Measurements from ENCODE around the gene IFI16. TPM values are rescaled to one million over a fixed set of nuclear protein-coding genes. Genes with fewer than 3 reads are reported as not detected.

The IFI16 gene
- total RNA-seq, 1 donor from 2014 or later: 5.4 TPM

- H3K4me1 Mint-ChIP-seq: no peaks in the 10 kb centered on the region
- H3K27me3 ChIP-seq: no peaks in the 10 kb centered on the region
- no peak overlapping the region for H3K4me3 ChIP-seq
- H3K4me2 ChIP-seq: no peak overlapping the region
- H3K4me1 ChIP-seq: no peaks in the 10 kb centered on the region
- H3K9ac ChIP-seq: no peak overlapping the region
- H2AFZ ChIP-seq (replicated peaks): no peak overlapping the region
- peak; percentile 43 for DNase-seq (ENCODE audit: low spot score)
- no peaks in the 10 kb centered on the region for H3K79me2 ChIP-seq (ENCODE audit: low read depth)
- H3K27me3 Mint-ChIP-seq (ENCODE audit: insufficient read depth, low read depth): no peaks in the 10 kb centered on the region
- H3K27ac Mint-ChIP-seq: no peak overlapping the region
- H3K36me3 Mint-ChIP-seq: no peaks in the 10 kb centered on the region
- no peak overlapping the region for H3K27ac ChIP-seq
- H3K4me3 Mint-ChIP-seq: no peak overlapping the region
- H3F3A ChIP-seq (ENCODE audit: low read depth): no peaks in the 10 kb centered on the region
- H4K20me1 ChIP-seq (ENCODE audit: low read depth): no peaks in the 10 kb centered on the region
- H3K9me3 ChIP-seq (ENCODE audit: low read depth): no peaks in the 10 kb centered on the region
- TF ChIP-seq EZH2phosphoT487 (IDR thresholded peaks at IDR 0.05): no peak
- peak; percentile 82 for TF ChIP-seq CTCF (IDR thresholded peaks at IDR 0.05)
- H3K9me3 Mint-ChIP-seq: no peaks in the 10 kb centered on the region
- no peaks in the 10 kb centered on the region for H3K36me3 ChIP-seq
These were observed 79.6 kb downstream of the IFI16 start for GRCh38 chr1:159089184-159089791.

- TF ChIP-seq EZH2 (IDR thresholded peaks at IDR 0.05) (no peak), CTCF (IDR thresholded peaks at IDR 0.05) (no peak), EZH2phosphoT487 (IDR thresholded peaks at IDR 0.05) (no peak)
- H3K9ac ChIP-seq: no peak overlapping the region
- H3K9me3 ChIP-seq (ENCODE audit: low read depth): no peaks in the 10 kb centered on the region
- H3F3A ChIP-seq (ENCODE audit: low read depth): no peaks in the 10 kb centered on the region
- H2AFZ ChIP-seq (replicated peaks): no peak overlapping the region
- H3K27ac ChIP-seq: no peak overlapping the region
- Mint-ChIP-seq H3K4me1 (no peaks in the 10 kb centered on the region), H3K36me3 (no peaks in the 10 kb centered on the region), H3K9me3 (no peaks in the 10 kb centered on the region), H3K27me3 (ENCODE audit: insufficient read depth, low read depth) (no peaks in the 10 kb centered on the region), H3K4me3 (no peak overlapping the region), H3K27ac (no peak overlapping the region)
- no peak overlapping the region for H3K4me3 ChIP-seq
- H3K79me2 ChIP-seq (ENCODE audit: low read depth): no peaks in the 10 kb centered on the region
- no peak overlapping the region for H3K4me2 ChIP-seq
- no peak for DNase-seq (ENCODE audit: low spot score)
- no peaks in the 10 kb centered on the region for H4K20me1 ChIP-seq (ENCODE audit: low read depth)
- H3K36me3 ChIP-seq: no peaks in the 10 kb centered on the region
- H3K4me1 ChIP-seq: no peaks in the 10 kb centered on the region
- no peaks in the 10 kb centered on the region for H3K27me3 ChIP-seq
These were observed 80.8 kb downstream of the IFI16 start for GRCh38 chr1:159090286-159091179.

GRCh38 chr1:159091180-159091560 lies 81.5 kb downstream of the IFI16 start:
- Histone ChIP-seq H4K20me1 (ENCODE audit: low read depth) (no peaks in the 10 kb centered on the region), H3K9ac (no peak overlapping the region), H2AFZ (replicated peaks) (no peak overlapping the region), H3K27ac (no peak overlapping the region), H3K4me2 (no peak overlapping the region), H3K79me2 (ENCODE audit: low read depth) (no peaks in the 10 kb centered on the region), H3K36me3 (no peaks in the 10 kb centered on the region), H3K4me3 (no peak overlapping the region), H3F3A (ENCODE audit: low read depth) (no peaks in the 10 kb centered on the region), H3K4me1 (peaks cover 6% of the 10 kb centered on the region), H3K9me3 (ENCODE audit: low read depth) (no peaks in the 10 kb centered on the region), H3K27me3 (no peaks in the 10 kb centered on the region)
- no peaks in the 10 kb centered on the region for H3K27me3 Mint-ChIP-seq (ENCODE audit: insufficient read depth, low read depth)
- no peak overlapping the region for H3K4me3 Mint-ChIP-seq
- H3K27ac Mint-ChIP-seq: no peak overlapping the region
- no peaks in the 10 kb centered on the region for H3K9me3 Mint-ChIP-seq
- H3K36me3 Mint-ChIP-seq: no peaks in the 10 kb centered on the region
- no peaks in the 10 kb centered on the region for H3K4me1 Mint-ChIP-seq
- TF ChIP-seq EZH2 (IDR thresholded peaks at IDR 0.05) (no peak), CTCF (IDR thresholded peaks at IDR 0.05) (no peak), EZH2phosphoT487 (IDR thresholded peaks at IDR 0.05) (no peak)
- no peak for DNase-seq (ENCODE audit: low spot score)

Measured in neural progenitor cell (in vitro differentiated cells).